Measurements from ENCODE around the gene SLC34A2. TPM values are rescaled to one million over a fixed set of nuclear protein-coding genes. Genes with fewer than 3 reads are reported as not detected.

The SLC34A2 gene
- total RNA-seq, 3 donors from 2014 or later (not counting 1 experiment from before 2014, with no cell fraction given), result not detected

DNA sequence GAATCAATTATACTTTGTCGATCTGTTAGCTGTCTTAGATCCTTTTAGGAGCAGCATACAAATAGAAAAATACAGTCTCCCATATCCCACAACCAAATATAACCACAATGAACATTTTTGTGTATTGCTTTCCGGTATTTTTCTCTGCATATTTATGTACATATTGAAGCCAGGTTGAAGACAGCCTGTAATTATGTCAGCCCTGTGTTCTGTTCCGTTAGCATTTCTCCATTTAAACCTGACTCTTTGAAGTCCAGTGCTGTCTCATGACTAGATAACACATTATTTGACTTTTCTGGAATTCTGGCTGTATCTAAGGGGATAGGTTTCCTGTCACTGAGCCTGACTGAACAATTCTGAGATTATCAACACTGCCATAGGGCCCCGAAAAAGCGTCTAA is 4.0 kb upstream of the SLC34A2 start:
- H3K36me3 Mint-ChIP-seq, result no peaks in the 10 kb centered on the region
- no peak overlapping the region for H3K4me3 ChIP-seq (ENCODE audit: low read length)
- WGBS (ENCODE audit: insufficient coverage), result 94% methylated on average over 5 of the region's 5 CpGs
- peaks cover 6% of the 10 kb centered on the region for H3K27me3 ChIP-seq (ENCODE audit: control insufficient read depth, insufficient read depth, low read length)
- no peak overlapping the region for H3K27ac ChIP-seq (ENCODE audit: low read length)
- intact Hi-C loops (cut with micrococcal nuclease), result no loop called here
- ATAC-seq, result no peak
- no peaks in the 10 kb centered on the region for H3K9me3 ChIP-seq (ENCODE audit: control insufficient read depth, insufficient read depth, low read length)
- no peak overlapping the region for H3K27ac Mint-ChIP-seq
- no peak overlapping the region for H3K4me3 Mint-ChIP-seq
- H3K36me3 ChIP-seq (ENCODE audit: control insufficient read depth, insufficient read depth, low read length), result no peaks in the 10 kb centered on the region
- H3K4me1 ChIP-seq (ENCODE audit: control insufficient read depth, insufficient read depth, low read length), result peaks cover 5% of the 10 kb centered on the region
- H3K9me3 Mint-ChIP-seq, result no peaks in the 10 kb centered on the region
- TF ChIP-seq, protein P1, sequence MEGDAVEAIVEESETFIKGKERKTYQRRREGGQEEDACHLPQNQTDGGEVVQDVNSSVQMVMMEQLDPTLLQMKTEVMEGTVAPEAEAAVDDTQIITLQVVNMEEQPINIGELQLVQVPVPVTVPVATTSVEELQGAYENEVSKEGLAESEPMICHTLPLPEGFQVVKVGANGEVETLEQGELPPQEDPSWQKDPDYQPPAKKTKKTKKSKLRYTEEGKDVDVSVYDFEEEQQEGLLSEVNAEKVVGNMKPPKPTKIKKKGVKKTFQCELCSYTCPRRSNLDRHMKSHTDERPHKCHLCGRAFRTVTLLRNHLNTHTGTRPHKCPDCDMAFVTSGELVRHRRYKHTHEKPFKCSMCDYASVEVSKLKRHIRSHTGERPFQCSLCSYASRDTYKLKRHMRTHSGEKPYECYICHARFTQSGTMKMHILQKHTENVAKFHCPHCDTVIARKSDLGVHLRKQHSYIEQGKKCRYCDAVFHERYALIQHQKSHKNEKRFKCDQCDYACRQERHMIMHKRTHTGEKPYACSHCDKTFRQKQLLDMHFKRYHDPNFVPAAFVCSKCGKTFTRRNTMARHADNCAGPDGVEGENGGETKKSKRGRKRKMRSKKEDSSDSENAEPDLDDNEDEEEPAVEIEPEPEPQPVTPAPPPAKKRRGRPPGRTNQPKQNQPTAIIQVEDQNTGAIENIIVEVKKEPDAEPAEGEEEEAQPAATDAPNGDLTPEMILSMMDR (IDR thresholded peaks at IDR 0.05), result no peak
- H3K27me3 Mint-ChIP-seq (ENCODE audit: low read depth in 2 of 2), result peaks cover 18 to 29% of the 10 kb centered on the region in 2 donors
- no peak for DNase-seq
- peaks cover 0 to 5% of the 10 kb centered on the region in 2 donors for H3K4me1 Mint-ChIP-seq

GRCh38 chr4:25654031-25654970 is 1.4 kb upstream of the SLC34A2 start:
- no peak overlapping the region for H3K27ac ChIP-seq (ENCODE audit: low read length)
- Mint-ChIP-seq H3K9me3 (no peaks in the 10 kb centered on the region), H3K27me3 (ENCODE audit: low read depth in 2 of 2) (peaks cover 26 to 35% of the 10 kb centered on the region in 2 donors), H3K4me1 (peaks cover 0 to 5% of the 10 kb centered on the region in 2 donors), H3K4me3 (no peak overlapping the region), H3K27ac (no peak overlapping the region), H3K36me3 (no peaks in the 10 kb centered on the region)
- TF ChIP-seq, protein P1 (IDR thresholded peaks at IDR 0.05), result no peak
- no peak overlapping the region for H3K4me3 ChIP-seq (ENCODE audit: low read length)
- peak in 1 of 3 donors; percentile 27 for ATAC-seq
- WGBS (ENCODE audit: insufficient coverage), result 72% methylated on average over 17 of the region's 17 CpGs
- peaks cover 11% of the 10 kb centered on the region for H3K27me3 ChIP-seq (ENCODE audit: control insufficient read depth, insufficient read depth, low read length)
- H3K36me3 ChIP-seq (ENCODE audit: control insufficient read depth, insufficient read depth, low read length), result no peaks in the 10 kb centered on the region
- no peak for DNase-seq
- intact Hi-C loops (cut with micrococcal nuclease), result no loop called here
- H3K4me1 ChIP-seq (ENCODE audit: control insufficient read depth, insufficient read depth, low read length), result peaks cover 5% of the 10 kb centered on the region
- no peaks in the 10 kb centered on the region for H3K9me3 ChIP-seq (ENCODE audit: control insufficient read depth, insufficient read depth, low read length)

DNA sequence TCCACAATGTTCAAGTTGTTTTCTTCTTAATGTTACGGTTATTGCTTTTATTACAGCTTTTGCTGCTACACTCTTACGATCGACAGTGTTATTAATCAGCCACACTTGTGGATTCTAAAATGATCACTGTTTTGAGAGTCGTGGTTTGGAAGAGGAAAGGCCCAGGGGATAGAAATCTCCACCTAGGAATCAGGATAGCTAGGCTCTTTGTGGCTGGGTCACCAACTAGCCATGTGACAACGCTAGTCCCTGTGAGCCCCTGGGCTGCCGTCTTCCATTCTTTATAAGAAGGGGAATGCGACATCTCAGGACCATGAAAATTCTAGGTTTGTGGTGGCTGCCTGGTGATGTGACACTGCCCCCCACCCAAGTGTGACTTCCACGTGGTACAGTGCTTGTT is 380 bp downstream of the SLC34A2 start:
- Mint-ChIP-seq H3K4me1 (peaks cover 0 to 5% of the 10 kb centered on the region in 2 donors), H3K4me3 (no peak overlapping the region), H3K36me3 (no peaks in the 10 kb centered on the region), H3K9me3 (no peaks in the 10 kb centered on the region), H3K27ac (no peak overlapping the region), H3K27me3 (ENCODE audit: low read depth in 2 of 2) (peaks cover 26 to 33% of the 10 kb centered on the region in 2 donors)
- Histone ChIP-seq H3K4me1 (ENCODE audit: control insufficient read depth, insufficient read depth, low read length) (peaks cover 5% of the 10 kb centered on the region), H3K9me3 (ENCODE audit: control insufficient read depth, insufficient read depth, low read length) (no peaks in the 10 kb centered on the region), H3K36me3 (ENCODE audit: control insufficient read depth, insufficient read depth, low read length) (no peaks in the 10 kb centered on the region), H3K27me3 (ENCODE audit: control insufficient read depth, insufficient read depth, low read length) (peaks cover 11% of the 10 kb centered on the region), H3K4me3 (ENCODE audit: low read length) (no peak overlapping the region), H3K27ac (ENCODE audit: low read length) (no peak overlapping the region)
- DNase-seq, result no peak
- 65% methylated on average over 8 of the region's 8 CpGs for WGBS (ENCODE audit: insufficient coverage)
- TF ChIP-seq, protein P1 (IDR thresholded peaks at IDR 0.05), result no peak
- ATAC-seq, result no peak
- intact Hi-C loops (cut with micrococcal nuclease), result no loop called here
